Tibial nerve (tissue), 3 donors: ENCODE measurements around the gene CCDC70.

Source experiments
- CTCF ChIP-seq, 5 experiments: fragments of 200-600 bp in 3 of 5; fragments of 450-650 bp in 2 of 5; sonication (generic) in 3 of 5; IDR thresholded peaks; one replicate each; pipeline ENCODE4 v1.5.1; 2016 to 2019; ENCODE audit warnings: antibody characterized with exemption in 5 of 5, mild to moderate bottlenecking in 3 of 5, moderate library complexity in 2 of 5
- POLR2A ChIP-seq, 2 donors: fragments of 450-650 bp; IDR thresholded peaks; one replicate each; pipeline ENCODE4 v1.6.1; 2017; ENCODE audit warnings: antibody characterized with exemption in 2 of 2, mild to moderate bottlenecking in 2 of 2, moderate library complexity in 2 of 2

GRCh38 chr13:51825165-51825592 is 36.6 kb upstream of the CCDC70 start:
- TF ChIP-seq POLR2A (IDR thresholded peaks at IDR 0.05) = no peak
- no peak for TF ChIP-seq CTCF (IDR thresholded peaks at IDR 0.05)
